PC-3 (cell line): ENCODE results near the gene ZNF587B.
"Not testable (repeated sequence)": the region's sequence is repeated elsewhere in the genome, so short reads cannot be mapped to it uniquely, and the experiment has no call there.

Experiments
- EZH2 ChIP-seq: fragments of 300-600 bp; sonication (generic); IDR thresholded peaks from one replicate; pipeline ENCODE4 v1.6.1; 2017; ENCODE audit warnings: antibody characterized with exemption, mild to moderate bottlenecking, low read length; ENCODE audit not compliant: unreplicated experiment
- EZH2phosphoT487 ChIP-seq: fragments of 300-600 bp; sonication (generic); IDR thresholded peaks from 2 replicates; pipeline ENCODE4 v1.6.1; 2018; ENCODE audit warnings: mild to moderate bottlenecking, antibody characterized with exemption, low read length, borderline replicate concordance
- TF ChIP-seq, protein P1 (sequence below): fragments of 300-600 bp; sonication (generic); conservative IDR thresholded peaks from 2 replicates; pipeline ENCODE4 v1.5.1; 2017; ENCODE audit warnings: antibody characterized with exemption, low read depth, mild to moderate bottlenecking, low read length

- TF ChIP-seq, protein P1, sequence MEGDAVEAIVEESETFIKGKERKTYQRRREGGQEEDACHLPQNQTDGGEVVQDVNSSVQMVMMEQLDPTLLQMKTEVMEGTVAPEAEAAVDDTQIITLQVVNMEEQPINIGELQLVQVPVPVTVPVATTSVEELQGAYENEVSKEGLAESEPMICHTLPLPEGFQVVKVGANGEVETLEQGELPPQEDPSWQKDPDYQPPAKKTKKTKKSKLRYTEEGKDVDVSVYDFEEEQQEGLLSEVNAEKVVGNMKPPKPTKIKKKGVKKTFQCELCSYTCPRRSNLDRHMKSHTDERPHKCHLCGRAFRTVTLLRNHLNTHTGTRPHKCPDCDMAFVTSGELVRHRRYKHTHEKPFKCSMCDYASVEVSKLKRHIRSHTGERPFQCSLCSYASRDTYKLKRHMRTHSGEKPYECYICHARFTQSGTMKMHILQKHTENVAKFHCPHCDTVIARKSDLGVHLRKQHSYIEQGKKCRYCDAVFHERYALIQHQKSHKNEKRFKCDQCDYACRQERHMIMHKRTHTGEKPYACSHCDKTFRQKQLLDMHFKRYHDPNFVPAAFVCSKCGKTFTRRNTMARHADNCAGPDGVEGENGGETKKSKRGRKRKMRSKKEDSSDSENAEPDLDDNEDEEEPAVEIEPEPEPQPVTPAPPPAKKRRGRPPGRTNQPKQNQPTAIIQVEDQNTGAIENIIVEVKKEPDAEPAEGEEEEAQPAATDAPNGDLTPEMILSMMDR: not testable (repeated sequence)
- TF ChIP-seq EZH2phosphoT487, EZH2: not testable (repeated sequence)
Observed at GRCh38 chr19:57838622-57839191, 8.6 kb downstream of the ZNF587B start.
